Iris pigment epithelial cell (primary cell): ENCODE data around the gene AFG1L.
"Not testable (repeated sequence)": the region's sequence is repeated elsewhere in the genome, so short reads cannot be mapped to it uniquely, and the experiment has no call there.

ENCODE experiments used
- DNase-seq: peaks from one replicate; pipeline ENCODE4 v3.0.0-alpha.2; 2011; ENCODE audit warnings: low read depth

Gene AFG1L

DNA sequence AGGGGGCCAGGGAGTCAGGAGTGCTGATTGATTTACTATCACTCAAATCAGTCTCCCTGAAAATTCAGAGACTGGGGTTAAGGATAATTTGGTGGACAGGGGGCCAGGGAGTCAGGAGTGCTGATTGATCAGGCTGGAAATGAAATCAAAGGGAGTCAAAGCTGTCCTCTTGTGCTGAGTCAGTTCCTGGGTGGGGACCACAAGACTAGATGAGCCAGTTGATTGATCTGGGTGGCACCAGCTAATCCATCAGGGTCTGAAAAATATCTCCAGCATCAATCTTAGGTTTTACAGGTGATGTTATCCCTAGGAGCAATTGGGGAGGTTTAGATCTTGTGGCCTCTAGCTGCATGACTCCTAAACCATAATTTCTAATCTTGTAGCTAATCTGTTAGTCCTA, 6.1 kb upstream of the AFG1L start:
- DNase-seq = no peak

DNA sequence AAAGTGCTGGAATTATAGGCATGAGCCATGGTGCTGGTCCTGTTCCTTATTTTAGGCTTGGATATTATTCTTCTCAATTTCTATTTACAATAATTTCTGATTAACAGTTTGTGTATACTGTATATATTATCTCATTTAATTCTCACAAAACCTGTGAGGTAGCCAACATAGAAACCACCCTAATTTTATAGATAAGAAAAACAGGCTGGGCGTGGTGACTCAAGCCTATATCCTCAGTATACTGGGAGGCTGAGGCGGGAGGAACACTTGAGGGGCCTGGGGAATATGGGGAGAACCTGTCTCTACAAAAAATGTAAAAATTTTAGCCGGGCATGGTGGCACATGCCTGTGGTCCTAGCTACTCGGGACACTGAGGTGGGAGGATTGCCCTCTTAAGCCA, 3.8 kb upstream of the AFG1L start:
- DNase-seq = no peak

DNA sequence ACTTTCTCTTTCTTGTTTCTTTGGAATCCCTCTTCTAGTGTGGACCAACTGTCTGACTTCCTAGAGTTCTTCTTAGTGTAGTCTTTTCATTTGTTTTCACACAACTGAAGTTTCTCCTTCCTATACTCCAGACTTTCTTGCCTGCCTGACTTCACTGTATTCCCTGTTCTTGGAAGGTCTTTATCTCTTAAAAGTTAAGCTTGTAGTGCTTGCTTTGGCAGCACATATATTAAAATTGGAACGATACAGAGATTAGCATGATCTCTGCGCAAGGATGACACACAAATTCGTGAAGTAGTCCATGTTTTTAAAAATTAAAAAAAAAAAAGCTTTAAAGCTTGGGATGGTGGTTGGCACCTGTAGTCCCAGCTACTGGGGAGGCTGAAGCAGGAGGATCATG, 2.3 kb upstream of the AFG1L start:
- not testable (repeated sequence) for DNase-seq

DNA sequence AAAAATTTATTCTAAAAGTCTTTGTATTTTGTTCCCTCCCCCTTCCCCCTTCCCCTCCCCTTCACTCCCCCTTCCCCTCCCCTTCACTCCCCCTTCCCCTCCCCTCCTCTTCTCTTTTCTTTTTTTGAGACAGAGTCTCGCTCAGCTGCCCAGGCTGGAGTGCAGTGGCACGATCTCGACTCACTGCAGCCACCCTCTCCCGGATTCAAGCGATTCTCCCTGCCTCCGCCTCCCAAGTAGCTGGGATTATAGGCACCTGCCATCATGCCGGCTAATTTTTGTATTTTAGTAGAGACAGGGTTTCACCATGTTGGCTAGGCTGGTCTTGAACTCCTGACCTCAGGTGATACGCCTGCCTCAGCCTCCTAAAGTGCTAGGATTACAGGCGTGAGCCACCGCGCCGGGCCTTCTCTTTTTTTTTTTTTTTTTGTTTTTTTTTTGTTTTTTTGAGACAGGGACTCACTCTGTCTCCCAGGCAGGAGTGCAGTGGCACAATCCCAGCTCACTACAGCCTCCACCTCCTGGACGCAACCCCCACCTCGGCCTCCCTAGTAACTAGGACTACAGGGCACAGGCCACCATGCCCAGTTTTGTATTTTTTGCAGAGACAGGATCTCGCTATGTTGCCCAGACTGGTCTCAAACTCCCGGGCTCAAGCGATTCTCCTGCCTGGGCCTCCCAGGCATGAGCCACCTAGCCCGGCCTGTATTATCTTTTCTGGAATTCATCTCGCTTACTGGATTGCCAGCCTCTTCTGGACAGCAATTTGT, 1.1 kb upstream of the AFG1L start:
- DNase-seq = no peak

DNA sequence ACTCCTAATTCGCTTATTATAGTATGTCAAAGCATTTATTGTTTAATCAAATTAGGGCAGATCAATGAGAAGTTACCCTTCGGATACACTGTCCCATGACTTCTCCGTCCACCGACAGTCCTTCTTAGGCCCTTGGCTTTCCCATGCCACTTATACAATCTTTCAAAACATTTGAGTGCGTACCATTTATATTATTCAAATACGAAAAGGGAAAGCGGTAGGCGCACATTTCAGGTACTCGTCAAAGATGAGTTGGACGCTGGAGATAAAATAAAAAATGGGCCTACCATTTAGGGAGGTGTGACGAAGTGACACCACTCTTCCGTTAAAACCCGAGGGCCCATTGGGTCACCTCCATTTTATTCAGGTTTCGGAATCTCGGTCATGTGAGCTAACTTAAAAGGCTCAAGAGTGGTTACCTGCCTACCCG, 542 bp upstream of the AFG1L start:
- no peak for DNase-seq

DNA sequence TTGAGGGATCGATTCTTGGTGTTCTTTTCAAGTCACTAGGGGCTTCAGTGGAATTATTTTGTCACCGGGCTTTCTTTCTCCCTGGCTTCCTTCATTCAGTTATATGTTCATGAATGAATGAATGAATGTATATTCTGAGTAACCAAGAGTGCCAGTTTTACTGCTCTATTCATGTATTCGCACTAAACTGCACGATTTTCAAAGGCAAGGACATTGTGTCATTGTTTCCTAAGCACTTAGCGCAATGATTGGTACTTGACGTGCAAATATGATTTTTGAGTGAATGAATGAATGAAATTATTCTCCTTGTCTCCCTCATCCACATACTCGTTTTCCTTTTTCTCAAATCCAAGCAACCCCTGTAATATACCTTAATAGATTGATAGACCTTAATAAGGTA, 822 bp downstream of the AFG1L start:
- DNase-seq = no peak

DNA sequence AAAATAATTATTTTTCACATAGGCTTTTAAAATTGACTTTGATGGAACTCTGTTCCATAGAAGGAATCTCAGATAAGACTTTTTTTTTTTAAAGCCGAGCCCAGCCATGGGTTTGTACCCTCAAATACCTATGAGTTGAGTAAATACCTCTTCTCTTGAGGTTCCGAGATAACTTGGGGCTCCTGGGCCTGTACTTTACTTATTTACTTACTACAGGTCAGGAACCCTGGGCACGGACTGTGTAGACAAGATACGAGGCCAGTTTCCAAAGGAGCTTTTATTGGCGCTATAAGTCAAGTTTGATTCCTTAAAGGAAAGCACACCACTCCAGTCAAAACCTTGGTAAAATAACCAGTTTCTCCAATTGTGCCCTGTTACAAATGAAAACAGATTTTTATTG, 7.5 kb downstream of the AFG1L start:
- DNase-seq = no peak

DNA sequence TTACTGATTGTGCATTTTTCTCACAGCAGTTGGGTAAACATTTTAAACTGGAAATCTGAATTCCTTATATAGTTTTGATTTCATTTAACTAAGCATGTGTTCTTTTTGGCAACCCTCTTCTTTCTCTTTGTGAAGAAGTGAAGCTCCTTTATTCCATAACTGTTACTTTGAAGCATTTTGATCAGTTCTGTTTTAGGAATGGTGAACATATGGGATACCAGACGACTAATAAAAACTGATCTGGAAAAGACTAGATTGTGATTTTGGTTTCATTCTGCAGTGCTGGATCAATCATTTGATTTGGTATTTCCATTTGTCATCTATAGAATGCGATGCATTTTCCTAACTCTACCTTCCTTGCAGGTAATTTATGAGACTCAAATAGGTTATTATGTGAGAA, 9.8 kb downstream of the AFG1L start:
- no peak for DNase-seq

DNA sequence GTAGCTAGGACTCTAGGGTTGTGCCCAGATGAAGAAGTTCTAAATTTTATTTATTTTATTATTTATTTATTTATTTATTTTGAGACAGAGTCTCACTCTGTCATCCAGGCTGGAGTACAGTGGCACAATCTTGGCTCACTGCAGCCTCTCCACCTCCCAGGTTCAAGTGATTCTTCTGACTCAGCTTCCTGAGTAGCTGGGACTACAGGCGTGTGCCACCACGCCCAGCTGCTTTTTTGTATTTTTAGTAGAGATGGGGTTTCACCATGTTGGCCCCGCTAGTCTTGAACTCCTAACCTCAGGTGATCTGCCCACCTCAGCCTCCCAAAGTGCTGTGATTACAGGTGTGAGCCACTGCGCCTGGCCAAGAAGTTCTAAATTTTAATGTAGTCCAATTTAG, 13.8 kb downstream of the AFG1L start:
- DNase-seq = not testable (repeated sequence)

DNA sequence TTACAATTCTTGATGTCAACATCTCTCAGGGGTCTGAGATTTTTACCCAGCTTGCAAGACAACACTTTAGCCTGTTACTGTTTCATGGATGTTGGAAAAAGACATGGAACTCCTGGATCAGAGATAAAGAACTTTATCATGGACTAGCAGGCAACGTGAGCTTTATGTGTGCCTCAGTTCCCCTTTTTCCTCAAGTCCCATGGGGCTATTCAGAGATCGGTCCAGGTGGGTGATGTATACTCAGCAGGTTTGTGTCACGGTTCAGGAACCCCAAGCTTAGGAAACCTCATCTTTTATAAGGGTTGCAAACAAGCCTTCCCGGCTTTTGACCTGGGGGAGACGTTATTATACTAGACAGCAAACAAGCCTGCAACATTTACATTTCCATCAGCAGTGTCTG, 15.0 kb downstream of the AFG1L start:
- DNase-seq = no peak

DNA sequence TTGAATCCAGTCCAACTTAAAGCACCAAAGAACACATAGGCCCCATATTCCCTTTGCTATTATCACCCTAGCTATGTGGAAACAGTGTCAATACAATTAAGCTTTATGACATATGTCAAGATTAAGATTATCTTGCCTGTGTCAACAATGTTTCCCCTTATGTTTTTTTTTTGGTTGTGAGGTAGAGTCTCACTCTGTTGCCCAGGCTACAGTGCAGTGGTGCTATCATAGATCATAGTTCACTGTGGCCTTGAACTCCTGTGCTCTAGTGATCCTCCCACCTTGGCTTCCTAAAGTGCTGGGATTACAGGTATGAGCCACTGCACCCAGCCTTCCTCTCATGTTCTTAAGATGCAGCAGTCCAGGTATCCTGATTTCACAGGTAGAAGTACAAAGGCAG, 17.8 kb downstream of the AFG1L start:
- DNase-seq = no peak

DNA sequence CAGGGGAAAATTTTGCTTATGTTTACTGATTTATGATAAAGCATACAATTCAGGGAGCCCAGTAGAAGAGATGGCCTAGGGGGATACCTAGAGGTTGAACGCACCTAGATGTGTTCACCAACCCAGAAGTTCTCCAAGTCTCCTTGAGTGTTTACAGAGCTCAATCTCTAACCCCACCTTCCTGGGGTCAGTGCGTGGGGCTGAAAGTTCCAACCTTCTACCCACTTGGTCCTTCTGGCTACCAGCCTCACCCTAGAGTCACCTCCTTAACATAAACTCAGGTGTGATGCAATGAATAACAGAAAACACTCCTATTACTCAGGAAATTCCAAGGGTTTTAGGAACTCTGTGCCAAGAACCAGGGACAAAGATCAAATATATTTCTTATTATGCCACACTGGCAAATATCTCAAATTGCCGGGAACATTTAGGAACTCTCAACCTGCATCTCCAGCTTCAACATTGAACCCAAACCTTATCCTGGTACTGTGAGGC, 26.4 kb downstream of the AFG1L start:
- no peak for DNase-seq

DNA sequence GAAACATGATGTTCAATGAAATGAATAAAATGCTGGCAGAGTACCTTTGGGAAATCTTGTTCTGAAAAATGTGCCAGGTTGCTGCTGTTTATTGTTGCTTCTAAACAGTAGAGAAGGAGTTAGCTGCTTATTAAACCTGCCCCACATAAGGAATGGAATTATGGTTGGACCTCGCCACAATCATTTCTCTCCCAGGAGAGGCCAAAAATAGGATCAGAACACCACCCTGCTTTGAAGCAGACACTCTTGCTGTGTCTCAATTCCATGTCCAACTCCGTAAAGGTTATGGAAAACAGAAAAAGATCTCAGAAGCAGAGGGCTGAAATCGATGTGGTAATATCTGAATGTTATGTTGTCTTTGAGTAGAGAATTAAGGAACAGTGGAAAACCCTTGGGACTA, 27.9 kb downstream of the AFG1L start:
- DNase-seq = no peak

DNA sequence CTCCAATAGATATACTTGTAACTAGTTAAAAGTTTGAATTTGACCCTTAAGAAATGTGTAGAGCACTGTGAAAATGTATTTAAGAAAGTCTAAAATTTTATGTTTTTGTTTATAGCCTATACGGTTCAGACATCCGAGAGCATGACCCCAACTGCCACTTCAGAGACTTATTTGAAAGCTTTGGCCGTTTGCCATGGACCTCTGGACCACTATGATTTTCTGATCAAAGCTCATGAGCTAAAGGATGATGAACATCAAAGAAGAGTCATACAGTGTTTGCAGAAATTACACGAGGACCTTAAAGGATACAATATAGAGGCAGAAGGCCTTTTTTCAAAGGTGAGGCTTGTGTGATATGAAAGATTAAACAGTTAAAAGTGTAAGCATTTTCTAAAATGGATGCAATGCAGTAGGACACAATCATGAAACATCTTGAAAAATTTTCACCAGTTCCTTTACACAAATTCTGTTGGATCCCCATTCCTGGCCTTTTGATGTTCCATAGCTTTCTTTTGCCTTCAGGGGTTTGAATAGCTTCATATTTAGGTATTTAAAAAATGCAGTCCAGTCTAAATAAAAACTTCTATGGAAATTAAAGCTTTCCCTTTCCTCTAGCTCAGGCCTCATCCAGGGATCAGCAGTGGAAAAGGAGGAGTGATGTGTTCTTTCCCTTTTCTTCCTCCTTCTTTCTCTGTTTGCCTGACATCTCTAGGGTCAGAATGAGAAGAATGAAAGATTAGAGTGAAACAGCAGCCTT, 29.0 kb downstream of the AFG1L start:
- DNase-seq = no peak

DNA sequence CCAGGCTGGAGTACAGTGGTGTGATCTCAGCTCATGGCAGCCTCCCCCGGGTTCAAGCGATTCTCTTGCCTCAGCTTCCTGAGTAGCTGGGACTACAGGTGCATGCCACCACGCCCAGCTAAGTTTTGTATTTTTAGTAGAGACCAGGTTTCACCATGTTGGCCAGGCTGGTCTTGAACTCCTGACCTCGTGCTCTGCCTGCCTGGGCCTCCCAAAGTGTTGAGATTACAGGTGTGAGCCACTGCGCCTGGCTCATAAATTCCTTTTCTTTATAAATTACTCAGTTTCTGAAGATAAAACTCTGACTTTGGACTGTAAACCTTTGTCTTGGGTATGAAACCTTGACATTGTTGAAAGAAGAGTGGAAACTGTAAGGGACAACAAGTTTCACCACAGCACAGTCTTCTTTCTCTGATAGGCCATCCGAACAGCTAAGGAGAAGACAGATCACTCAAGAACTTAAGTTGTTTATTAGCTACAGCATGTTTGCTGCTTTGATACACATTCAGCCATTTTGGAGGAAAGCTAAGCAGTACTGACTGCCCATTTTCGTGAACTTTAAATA, 35.4 kb downstream of the AFG1L start:
- not testable (repeated sequence) for DNase-seq

DNA sequence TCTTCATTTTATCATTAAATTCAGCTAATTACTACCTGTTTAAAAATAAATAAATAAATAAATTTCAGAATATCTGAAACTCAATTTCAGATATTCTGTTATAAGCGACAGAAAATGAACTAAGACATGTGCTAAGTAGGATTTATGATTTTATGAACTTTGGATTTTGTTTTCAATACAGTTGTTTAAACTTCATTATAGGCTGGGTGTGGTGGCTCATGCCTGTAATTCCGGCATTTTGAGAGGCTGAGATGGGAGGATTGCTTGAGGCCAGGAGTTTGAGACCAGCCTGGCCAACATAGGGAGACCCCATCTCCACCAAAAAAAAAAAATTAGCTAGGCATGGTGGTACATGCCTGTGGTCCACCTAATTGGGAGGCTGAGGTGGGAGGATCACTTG, 36.0 kb downstream of the AFG1L start:
- DNase-seq = no peak

DNA sequence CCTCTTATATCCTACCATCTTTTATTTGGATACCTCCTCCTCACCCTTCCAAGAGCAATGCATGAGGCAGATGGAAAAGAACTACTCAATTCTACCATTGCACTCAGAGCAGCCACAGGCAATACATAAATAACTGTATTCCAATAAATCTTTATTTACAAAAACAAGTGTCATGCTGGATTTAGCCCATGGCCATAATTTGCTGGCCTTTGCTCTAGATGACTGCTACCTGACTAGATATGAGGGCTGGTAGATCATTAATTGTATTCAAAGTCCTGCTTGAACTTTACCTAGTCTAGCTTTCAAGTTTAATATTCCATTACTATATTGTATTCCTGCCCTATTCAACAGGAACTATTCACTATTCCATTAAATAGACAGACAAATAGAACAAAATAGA, 37.1 kb downstream of the AFG1L start:
- DNase-seq = no peak

DNA sequence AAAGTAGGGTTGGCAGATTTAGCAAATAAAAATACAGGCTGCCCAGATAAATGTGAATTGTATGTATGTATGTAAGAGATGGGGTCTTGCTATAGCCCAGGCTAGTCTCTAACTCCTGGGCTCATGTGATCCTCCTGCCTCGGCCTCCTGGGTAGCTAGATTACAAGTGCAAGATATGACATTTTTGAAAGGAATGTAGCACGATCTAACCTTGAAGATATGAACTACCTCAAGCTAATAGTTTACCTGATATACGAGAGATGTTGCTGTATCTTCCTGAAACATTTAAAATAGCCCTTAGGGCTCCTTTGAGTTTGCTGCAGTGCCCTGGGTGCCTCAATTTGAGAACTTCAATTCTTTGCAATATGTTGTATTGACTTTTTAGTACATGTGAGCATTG, 42.1 kb downstream of the AFG1L start:
- DNase-seq = no peak

DNA sequence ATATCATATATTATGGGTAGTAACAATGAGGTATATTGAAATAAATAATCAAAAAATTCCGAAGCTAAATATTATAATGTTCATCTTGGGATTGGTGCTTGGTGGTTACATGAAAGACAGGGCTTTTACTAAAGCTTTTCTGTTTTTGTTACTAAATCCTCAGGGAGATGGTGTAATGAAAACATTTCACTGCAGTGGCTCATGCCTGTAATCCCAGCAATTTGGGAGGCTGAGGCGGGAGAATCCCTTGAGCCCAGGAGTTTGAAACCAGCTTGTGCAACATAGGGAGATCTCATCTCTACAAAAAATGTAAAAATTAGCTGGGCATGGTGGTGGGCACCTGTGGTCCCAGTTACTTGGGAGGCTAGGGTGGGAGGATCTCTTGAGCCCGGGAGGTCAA, 42.9 kb downstream of the AFG1L start:
- no peak for DNase-seq

DNA sequence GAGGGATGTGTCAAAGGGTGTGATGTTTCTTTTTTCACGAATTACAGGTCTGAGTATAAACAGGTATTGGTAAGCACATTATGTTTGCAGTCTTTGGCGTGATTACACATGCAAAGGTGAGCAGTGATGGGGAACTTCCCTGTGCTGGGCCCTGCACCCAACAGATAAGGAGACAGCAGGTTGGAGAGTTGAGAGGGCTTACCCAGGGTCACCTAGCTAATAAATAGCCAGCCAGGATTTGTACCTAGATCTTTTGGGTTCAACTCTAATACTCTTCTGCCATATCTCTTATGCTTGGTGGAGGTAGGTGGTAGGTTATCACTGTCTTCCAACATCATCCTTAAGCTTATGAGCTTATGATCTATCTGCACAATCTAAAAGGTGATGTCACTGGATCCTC, 46.5 kb downstream of the AFG1L start:
- no peak for DNase-seq

DNA sequence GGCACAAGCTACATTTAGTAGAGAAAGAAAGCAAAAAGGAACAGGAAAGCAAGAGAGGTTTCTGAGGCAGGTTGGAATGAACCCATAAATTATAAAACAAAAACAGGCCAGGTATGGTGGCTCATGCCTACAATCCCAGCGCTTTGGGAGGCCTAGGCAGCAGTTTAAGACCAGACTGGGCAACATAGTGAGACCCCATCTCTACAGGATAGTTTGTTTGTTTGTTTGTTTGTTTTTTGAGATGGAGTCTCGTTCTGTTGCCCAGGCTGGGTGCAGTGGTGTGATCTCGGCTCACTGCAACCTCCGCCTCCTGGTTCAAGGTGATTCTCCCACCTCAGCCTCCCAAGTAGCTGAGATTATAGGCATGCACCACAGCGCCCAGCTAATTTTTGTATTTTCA, 49.0 kb downstream of the AFG1L start:
- DNase-seq = no peak

DNA sequence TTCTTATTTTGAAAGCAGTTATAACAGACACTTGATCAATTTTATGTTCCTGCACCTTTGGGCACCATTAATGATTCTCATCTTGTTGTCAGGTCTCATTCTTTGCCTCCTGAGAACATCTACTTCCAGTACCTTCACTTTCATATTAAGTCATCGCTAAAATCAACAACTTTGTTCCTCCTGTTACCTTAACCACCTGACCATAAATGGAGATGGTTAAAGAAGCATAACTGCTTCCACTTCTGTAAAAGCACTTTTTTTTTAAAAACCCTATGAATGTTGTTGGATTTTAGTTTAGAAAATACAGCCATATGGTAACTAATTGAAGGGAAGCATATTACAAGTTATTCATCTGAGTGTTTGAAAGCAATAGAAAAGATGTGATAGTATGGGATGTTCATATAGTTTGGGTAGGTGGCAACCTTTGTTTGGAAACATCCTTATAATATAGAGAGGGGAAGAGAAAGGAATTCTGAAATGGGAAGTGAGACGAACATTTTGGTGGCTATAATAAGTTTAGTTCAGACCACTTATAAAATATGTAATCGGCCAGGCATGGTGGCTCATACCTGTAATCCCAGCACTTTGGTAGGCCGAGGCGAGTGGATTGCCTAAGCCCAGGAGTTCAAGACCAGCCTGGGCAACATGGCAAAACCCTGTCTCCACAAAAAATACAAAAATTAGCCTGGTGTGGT, 53.9 kb downstream of the AFG1L start:
- DNase-seq = no peak

DNA sequence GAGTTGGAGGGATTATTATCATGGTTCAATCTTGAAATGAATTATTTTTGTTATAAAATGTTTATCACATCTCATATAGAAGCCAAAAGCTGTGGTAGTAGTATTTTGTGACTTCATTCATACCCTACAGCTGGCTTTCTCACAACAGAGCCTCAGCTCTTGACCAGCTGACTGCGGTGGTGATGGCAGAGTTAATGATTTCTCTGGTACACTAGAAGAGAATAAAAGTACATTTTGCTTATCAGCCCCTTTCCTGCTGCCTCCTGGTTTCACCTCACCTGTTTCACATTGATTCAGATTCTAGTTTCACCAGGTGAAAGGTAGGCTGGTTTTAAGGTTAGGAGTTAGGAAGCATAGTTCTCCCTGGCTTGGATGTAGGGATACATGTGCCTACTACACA, 55.7 kb downstream of the AFG1L start:
- DNase-seq = no peak
